HG03521 (cell line): ENCODE results near the gene KTN1.

Experiments
- ATAC-seq: cut with Tn5 transposase; IDR thresholded peaks from one replicate; pipeline ENCODE4 v1.9.1; 2021; ENCODE audit warnings: mild to moderate bottlenecking, moderate library complexity; ENCODE audit not compliant: unreplicated experiment

The KTN1 gene, protein sequence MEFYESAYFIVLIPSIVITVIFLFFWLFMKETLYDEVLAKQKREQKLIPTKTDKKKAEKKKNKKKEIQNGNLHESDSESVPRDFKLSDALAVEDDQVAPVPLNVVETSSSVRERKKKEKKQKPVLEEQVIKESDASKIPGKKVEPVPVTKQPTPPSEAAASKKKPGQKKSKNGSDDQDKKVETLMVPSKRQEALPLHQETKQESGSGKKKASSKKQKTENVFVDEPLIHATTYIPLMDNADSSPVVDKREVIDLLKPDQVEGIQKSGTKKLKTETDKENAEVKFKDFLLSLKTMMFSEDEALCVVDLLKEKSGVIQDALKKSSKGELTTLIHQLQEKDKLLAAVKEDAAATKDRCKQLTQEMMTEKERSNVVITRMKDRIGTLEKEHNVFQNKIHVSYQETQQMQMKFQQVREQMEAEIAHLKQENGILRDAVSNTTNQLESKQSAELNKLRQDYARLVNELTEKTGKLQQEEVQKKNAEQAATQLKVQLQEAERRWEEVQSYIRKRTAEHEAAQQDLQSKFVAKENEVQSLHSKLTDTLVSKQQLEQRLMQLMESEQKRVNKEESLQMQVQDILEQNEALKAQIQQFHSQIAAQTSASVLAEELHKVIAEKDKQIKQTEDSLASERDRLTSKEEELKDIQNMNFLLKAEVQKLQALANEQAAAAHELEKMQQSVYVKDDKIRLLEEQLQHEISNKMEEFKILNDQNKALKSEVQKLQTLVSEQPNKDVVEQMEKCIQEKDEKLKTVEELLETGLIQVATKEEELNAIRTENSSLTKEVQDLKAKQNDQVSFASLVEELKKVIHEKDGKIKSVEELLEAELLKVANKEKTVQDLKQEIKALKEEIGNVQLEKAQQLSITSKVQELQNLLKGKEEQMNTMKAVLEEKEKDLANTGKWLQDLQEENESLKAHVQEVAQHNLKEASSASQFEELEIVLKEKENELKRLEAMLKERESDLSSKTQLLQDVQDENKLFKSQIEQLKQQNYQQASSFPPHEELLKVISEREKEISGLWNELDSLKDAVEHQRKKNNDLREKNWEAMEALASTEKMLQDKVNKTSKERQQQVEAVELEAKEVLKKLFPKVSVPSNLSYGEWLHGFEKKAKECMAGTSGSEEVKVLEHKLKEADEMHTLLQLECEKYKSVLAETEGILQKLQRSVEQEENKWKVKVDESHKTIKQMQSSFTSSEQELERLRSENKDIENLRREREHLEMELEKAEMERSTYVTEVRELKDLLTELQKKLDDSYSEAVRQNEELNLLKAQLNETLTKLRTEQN (N-terminal part only)

GRCh38 chr14:55579724-55580469 lies at the start of gene KTN1:
KTN1 (plus strand) TSS chr14:55580207; CDS start chr14:55612049, 31,842 bp downstream.
- peak; percentile 86 for ATAC-seq

GRCh38 chr14:55530464-55530863 lies 49.5 kb upstream of the KTN1 start:
- no peak for ATAC-seq

GRCh38 chr14:55532645-55533344 lies 47.2 kb upstream of the KTN1 start:
- no peak for ATAC-seq

DNA sequence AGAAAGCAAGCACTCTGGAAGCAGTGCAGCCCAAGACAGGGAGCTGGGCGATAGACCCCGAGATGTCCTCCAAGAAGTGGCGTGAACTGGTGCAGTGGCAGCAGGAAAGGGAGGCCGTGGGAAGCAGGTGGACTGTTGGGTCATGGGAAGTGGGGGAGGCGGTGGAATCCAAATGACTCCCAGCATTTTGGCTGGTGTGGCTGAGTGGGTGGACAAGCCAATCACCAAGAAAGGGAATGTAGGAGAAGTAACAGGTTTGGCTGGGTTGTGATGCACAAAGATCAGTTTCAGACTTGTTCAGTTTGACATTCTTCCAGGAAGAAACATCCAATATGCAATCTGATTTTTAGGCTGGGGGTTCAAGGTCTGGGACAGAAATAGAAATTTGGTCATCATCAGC lies 46.0 kb upstream of the KTN1 start:
- no peak for ATAC-seq

DNA sequence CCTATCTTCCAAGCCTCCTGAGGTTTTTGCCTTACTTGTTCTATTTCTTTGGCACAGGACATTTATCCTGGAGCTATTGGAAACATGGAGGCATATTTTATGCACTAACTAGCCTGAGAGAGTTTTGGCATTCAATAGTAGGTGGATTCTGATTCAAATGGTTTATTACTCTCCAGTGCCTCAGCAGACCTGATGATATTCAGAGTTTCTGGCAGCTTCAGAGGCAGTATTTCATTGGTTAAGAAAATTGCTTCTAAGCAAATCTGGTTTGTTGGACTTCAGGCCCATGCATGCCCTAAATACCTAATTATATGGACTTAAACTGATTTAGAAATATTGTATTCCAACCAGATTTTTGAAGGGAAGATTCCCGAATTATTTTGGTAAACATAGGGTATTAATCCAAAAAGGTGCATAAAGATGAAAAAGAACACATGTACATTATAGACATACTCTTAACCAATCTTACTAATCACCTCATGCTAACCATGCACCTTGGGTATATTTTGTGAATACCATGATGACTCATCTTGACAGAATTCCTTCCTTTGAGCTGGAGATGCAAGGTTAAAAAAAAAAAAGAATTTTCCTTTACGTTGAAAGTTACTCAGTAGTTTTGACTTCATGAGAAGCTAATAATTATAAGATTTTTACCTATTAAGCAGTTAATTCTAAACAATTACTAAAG lies 44.3 kb upstream of the KTN1 start:
- ATAC-seq, result no peak

GRCh38 chr14:55536204-55536708 lies 43.8 kb upstream of the KTN1 start:
- no peak for ATAC-seq

DNA sequence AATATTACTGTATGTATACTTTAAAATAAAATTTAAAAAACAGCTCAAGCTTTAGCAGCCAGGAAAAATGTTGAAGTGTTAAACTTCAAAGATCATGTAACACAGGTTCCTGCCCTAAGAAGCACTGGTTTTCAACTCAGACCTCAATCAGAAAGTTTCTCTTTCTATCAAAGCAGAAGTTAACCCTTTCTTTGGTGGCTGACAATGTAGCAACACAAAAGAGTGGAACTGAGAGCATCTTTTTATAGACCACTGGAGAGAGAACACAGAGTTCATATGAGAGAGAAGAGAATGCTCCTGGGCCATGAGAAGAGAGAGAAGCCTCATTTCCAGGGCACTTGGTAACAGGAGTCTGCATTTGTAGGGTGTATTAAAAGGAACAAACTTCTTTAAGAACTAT lies 42.2 kb upstream of the KTN1 start:
- ATAC-seq, result no peak

DNA sequence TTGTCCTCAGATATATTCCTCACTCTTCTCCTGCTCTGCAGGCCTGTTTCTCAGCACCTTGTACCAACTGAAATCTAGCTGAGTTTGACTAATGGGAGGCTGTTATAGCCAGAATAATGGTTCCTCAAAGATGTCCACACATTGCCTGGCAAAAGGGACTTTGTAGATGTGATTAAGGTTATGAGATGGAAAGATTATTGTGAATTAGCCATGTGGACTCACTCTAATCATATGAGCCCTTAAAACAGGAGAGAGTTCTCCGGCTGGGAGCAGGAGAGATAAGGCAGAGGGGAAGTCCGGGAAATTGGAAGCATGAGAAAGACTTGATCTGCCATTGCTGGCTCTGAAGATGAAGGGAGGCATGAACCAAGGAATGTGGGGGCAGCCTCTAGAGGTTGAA lies 40.0 kb upstream of the KTN1 start:
- no peak for ATAC-seq

- ATAC-seq, result no peak
These were observed 38.9 kb upstream of the KTN1 start for GRCh38 chr14:55540847-55541773.

DNA sequence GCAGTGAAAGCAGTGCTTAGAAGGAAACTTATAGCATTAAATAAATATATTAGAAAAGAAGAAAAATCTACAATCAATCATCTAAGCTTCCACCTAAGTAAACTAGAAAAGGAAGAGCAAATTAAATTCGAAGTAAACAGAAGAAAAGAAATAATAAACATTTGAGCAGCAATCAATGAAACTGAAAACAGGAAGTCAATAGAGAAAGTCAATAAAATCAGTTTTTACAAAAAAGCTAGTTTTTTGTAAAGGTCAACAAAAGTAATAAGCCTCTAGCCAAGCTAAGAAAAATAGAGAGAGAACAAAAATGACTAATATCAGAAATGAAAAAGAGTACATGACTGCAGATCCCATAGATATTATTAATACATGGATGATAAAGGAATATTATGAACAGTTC lies 34.2 kb upstream of the KTN1 start:
- no peak for ATAC-seq

- no peak for ATAC-seq
These were observed 33.7 kb upstream of the KTN1 start for GRCh38 chr14:55546212-55546874.

- no peak for ATAC-seq
These were observed 32.2 kb upstream of the KTN1 start for GRCh38 chr14:55547650-55548315.

DNA sequence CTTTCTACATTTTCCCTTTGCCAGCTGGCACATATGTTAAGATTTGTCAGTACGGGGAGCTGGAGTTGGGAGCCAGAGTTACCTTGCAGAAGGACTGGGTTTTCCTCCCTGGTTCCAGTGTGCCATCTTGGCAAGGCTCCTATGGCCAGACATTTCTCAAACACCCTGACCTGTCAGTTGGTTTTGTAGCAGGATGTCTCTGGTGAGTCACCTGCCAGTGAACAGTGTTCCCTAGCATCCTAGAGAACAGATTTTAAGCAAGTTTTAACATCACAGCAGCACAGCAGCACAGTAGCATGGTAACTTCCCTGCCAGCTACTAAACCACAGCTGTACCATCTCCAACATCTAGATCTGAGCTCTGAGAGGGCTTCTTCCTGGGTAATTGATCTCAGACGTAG lies 26.2 kb upstream of the KTN1 start:
- no peak for ATAC-seq

DNA sequence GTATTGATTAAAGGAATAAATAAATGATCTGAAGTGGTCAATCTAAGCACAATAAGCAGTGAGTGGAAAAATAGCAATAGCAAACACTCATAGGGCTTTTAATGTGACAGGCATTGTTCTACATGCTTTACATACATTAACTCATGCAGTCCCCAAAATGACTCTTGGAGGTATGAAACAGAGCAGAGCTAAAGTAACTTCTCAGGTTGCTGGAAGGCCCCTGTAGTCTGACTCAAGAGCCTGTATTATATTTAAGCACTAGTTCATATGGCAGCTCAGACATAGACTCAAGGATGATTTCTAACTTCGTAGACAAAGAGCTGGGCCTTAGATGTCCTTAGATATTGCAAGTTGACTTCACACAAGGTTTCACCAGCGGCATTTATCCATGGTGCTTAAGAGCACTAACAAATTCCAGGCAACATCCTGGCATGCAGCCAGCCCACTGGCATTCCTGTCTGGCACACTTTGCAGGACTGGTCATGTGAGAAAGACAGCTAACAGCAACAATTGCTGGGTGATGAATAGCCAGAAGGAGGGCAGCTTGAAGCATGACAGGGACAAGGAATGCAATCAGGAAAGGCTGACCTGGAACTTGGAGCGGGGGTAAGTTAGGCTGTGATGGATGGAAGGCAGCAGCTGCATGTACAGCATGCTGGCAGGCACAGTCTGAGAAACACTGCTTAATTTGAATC lies 22.9 kb upstream of the KTN1 start:
- ATAC-seq, result no peak

- ATAC-seq, result no peak
These were observed 17.9 kb upstream of the KTN1 start for GRCh38 chr14:55562135-55562534.

- no peak for ATAC-seq
These were observed 11.4 kb upstream of the KTN1 start for GRCh38 chr14:55568618-55569017.
